NCI-H2196 treated with DMSO at 0.1 percent for 48 hours (cell line): ENCODE results near the gene SERPINA6.
"Not testable (repeated sequence)": the region's sequence is repeated elsewhere in the genome, so short reads cannot be mapped to it uniquely, and the experiment has no call there.

Source experiments
- DNase-seq: peaks from one replicate; lab custom pipeline; 2025; ENCODE audit not compliant: unreplicated experiment; lab: John Stamatoyannopoulos, UW

The SERPINA6 gene

DNA sequence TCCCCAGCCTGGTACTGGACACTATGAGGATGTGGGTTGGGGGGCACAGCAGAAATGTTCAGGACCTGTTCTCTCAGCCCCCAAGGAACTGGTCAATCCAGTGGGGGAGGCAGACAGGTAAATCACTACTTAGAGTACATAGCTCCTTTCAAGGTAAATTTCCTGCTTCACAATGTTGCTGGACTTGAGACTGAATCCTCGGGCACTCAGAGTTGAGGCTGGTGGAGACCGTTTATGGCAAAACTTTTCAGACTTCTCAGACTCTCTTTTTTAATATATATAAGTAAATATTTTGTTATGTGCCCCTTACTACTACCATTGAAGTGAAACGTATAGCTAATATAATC lies 29.6 kb downstream of the SERPINA6 start:
- DNase-seq = no peak

DNA sequence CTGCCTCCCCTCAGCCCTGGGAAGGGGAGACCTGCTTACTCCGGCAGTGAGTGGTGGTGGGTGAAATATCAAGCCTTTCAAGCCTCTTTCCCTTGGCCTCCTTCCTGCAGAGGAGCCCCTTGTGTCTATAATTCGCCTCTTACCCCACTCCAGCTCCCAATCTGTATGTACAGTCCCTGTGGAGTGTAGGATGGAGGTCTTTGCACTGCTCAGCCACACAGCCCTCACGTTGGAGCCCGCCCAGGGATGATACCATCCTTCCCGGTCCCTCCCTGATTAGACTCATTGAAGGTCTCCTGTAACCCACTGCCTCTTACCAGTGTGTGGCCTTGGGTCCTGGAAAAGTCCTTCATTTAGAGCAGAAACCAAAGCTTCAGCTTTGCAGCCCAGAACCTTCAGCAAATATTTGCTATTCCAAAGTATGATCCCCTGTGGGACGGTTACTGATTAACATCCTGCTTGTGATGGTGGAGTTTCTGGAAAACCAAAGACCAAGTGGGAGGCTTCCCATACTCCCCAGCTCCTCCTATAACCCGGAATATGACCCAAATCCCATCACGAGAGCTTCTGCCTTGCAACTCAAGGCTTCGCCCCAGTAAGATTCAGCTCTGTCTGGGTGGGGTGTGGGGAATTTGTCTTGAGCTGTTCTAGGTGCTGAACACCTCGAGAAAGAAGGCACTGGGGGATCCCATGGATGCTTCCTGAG lies 30.1 kb downstream of the SERPINA6 start, which contains the start of gene SERPINA10:
Gene SERPINA10, minus strand, starts transcription at position 397 of the 706 bp plus-strand sequence. CDS start 2,675 bp downstream, outside the sequence.
- DNase-seq = no peak

DNA sequence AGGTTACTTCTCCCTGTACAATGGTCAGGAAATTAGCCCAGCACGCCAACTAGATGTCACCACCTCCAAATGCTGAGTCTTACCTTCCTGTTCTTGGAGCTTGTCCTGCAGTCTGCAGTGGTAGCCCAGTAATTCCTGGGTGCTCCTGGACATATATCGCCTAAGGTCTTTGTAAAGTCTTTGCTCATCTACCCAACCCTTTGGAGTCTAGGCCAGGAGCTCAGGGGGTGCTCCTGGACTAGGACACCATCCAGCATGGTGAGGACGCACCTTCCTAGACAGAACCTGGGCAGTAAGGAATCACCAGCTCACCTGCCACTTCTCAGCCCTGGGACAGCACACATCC lies 30.6 kb downstream of the SERPINA6 start:
- DNase-seq = no peak

DNA sequence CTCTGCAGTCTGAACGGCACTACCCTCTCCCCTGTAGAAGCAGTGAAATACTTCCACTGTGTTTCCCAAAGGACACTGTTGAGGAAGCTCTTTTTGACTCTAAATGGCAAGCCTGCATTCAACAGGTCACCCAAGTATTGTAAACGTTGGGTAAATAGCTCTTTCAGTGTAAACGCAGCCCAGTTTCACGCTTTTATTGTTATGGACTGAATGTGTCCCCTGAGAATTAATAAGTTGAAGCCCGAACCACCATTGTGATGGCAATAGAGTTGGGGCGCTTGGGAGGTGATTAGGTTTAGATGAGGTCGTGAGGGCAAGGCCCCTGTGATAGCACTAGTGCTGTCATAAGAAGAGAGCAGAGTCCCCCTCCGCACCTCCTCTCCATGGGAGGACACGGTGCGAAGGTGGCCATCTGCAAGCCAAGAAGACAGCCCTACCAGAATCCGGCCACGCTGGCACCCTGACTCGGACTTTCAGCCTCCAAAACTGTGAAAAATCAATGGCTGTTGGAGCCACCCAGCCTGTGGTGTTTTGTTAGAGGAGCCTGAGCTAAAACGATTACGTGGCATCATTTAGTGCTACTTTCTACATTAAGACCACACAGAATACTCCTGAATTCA lies 31.1 kb downstream of the SERPINA6 start:
- DNase-seq = no peak

DNA sequence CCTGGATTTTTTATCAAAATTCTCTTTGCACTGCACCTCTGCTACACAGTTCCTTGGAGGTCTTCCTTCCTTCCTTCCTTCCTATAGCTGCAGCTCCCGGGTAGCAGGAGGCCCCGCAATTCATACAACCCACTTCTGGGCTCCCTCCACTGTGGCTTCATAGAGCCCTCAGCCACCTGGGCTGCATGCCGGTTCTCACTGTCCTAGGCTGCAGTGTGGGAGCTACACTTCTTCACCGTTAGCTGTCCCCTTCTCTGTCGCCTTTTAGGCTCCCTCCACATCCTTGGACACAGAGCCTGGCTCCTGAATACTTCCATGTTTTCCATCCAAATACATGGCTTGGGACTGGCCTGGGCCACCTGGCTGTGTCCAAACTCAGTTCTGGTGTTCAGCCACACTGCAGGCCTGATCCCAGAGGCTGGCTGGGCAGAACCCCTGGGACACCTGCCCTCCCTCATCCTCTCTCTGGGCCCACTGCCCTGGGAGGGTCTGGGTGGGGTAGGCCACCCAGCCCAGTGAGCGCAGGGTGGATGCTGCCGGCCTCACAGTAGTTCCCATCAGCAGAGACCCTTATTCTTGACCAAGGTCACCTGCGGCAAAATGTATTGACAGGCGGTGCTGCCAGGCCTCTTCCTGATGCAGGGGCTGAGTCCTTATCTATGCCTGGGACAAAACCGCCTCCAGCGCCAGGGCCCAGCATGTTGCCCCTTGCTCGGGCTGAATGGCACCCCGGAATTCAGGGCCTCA lies 31.8 kb downstream of the SERPINA6 start:
- no peak for DNase-seq

DNA sequence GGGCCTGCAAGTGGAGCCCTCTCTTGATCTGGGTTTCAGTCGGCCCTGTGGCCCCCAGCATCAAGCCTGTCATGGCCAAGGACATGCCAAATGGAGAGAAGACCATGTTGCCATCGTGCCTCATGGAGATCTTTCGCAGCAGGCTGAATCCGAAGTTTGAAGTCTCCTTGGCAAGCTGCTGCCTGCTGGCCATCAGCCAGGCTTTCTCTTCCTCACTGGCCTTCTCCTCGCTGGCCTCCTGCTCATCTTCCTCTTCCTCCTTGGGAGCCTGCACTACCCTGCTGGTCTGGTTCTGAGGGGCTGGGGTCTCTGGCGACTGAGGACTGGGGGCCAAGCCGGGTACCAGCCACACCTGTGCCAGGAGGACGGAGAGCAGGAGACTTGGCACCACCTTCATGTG lies 32.9 kb downstream of the SERPINA6 start:
- no peak for DNase-seq

DNA sequence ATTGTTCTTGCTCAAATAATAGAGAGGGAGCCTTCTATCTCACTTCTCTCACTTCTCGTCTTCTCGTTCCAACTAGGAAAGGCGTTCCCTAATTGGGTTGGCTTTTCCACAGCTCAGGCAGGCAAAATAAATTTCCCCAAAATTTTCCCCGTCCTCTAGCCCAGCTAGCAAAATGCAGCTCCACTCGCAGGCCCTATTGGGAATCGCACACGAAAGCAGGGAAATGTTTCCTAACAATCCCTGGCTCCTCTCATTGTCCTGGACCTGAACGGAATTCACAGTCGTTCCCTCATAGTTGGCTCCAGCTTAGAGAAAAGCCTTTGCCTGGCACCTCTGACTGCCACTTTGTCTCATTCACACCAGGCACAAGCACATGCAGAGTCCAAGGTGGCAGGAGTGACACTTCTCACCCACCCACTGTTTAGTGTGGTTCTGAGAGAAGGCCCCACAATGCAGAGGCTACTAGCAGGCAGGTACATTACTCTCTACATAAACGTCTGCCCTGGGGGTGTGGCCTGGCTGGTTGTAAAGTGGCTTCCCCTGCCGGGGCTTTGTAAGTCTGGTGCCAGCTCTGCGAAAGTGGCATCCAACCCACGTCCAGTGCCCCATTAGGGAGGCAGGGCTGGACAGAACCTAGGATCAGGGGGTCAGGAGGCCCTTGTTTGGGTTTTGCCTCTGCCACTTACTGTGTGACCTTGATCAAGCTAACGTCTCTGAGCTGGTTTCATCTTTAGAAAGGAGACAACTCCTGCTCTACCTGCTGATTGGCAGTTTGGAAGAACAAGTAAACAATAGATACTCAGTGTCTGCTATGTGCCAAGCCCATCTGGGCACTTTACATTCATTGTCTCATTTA lies 34.3 kb downstream of the SERPINA6 start:
- DNase-seq = no peak

DNA sequence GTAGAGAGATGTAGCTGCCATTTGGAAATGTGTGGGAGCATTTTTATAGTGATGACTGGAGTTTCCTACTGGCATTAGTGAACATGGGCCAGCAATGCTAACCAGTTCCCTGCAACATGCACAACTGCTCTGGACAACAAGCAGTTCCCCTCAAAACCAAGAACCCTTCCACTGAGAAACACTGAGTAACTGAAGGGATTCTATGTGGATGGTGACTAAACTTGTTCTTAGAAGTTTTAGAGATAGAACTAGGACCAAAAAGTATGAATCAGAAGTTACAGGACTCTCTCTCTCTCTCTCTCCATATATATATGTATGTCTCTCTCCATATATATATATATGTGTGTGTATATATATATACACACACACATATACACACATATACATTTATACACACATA lies 38.0 kb downstream of the SERPINA6 start:
- DNase-seq = no peak

DNA sequence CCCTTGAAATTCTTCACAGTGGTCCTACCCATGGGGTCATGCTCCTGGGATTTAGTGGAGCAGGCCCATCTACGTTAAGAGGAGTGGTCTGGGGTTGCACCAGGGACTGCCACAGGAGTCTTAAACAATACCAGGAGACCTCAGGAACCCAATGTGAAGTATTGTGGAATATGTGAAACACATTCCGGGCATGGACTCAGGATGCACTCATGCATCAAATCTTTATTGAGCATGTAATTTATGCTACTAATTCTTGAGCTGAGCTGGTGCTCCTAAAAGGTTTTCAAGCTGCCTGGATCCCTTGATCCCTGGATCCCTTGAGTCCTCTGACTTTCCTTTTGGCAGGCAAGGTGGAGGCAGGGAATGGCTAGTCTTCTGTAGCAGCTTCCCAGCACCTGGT lies 38.9 kb downstream of the SERPINA6 start:
- no peak for DNase-seq

DNA sequence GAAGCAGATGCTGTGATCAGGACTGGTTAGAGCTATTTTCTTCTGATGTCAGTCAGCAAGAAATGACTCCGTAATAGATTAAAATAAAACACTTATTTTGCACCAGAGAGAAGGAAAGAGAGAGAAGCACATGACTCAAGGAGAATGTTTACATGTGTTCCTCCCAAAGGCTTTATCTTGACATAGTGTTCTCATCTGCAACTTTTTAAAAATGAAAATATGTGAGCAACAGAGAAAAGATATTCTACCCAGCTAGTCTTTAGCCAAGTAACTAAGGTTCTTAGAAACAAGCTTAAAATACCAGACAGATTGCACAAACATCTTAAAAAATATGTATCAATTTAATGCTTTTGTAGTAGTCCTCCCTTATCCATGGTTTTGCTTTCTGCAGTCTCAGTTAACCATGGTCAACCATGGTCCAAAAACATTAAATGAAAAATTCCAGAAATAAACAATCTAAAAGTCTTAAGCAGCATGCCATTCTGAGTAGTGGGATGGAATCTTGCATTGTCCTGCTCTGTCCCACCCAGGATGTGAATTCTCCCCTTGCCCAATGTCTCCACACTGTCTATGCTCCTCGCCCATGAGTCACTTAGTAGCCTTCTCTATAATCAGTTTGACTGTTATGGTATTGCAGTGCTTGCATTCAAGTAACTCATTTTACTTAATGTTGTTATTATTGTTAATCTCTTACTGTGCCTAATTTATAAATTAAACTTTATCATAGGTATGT lies 40.0 kb downstream of the SERPINA6 start:
- no peak for DNase-seq

DNA sequence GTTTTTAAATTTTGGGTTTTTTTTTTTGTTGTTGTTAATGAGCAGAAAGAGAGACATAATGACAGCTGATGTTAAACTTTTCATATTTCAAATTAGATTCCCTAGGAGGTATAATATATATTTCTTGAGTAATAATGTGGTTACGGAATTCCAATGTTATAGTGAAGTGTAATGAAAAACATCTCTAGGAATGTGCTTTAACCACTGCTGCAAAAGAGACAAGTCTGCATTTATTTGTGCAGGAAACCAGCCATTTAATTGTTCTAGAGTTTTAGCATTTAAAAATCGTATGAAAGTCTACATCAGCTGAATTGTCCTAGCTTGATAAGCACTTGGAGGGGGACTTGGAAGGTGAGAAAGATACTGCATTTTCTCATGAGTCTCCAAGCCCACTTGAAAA lies 44.4 kb downstream of the SERPINA6 start:
- DNase-seq = no peak

DNA sequence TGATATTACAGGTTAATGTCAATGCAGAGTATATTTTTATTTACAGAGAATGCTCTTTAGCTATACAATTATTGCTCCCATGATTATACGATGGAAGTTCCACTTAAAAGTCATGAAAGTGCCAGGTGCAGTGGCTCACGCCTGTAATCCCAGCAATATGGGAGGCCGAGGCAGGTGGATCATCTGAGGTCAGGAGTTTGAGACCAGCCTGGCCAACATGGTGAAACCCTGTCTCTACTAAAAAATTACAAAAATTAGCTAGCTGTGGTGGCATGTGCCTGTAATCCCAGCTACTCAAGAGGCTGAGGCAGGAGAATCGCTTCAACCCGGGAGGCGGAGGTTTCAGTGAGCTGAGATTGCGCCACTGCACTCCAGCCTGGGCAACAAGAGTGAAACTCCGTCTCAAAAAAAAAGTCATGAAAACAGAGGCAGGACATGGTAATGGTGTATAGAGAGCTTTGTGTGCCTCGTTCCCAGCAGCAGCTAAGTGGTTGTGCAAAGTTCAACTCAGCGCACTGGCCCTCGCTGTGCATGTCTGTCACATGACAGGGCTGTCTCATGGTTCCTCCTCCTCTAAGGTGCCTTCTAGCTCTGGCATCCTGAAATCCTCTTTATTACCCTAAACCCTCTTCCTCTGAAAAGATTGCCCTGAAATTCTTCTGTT lies 46.1 kb downstream of the SERPINA6 start:
- not testable (repeated sequence) for DNase-seq

DNA sequence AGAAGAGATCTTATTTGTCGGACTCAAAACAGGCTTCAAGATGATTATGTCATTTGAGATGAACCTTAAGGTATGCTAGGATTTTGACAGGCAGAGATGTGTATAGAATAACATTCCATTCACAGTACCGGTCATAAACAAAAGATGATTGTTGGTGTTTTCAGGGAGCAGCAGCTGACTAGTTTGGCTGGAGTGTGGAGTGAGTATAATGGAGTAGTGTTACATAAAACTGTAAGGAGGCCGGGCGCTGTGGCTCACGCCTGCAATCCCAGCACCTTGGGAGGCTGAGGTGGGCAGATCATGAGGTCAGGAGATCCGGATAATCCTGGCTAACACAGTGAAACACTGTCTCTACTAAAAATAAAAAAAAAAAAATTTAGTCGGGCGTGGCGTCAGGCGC lies 54.0 kb downstream of the SERPINA6 start:
- no peak for DNase-seq

DNA sequence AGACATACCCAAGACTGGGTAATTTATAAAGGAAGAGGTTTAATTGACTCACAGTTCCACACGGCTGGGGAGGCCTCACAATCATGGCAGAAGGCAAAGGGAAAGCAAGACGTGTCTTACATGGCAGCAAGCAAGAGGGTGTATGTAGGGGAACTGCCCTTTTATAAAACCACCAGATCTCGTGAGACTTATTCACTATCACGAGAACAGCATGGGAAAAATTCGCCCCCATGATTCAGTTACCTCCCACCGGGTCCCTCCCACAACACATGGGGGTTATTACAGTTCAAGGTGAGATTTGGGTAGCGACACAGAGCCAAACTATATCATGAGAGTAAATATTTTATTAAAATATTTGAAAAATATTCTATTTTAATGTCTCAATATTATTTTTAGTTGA lies 54.6 kb downstream of the SERPINA6 start:
- DNase-seq = not testable (repeated sequence)

DNA sequence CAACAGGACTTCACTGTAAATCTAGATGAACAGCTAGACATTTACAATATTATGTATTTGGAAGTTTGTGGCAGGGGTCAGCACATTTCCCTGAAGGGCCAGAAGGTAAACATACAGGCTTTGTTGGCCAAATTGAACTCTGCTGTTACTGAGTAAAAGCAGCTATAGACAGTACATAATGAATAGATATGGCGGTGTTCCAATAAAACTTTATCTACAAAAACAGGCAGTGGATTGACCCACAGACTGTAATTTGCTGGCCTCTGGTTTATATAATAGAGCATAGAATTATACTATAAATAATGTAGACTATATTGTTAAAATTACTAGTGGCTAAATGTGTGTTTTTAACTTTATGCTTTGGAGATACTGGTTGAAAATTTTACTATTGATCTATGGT lies 55.8 kb downstream of the SERPINA6 start:
- DNase-seq = no peak

DNA sequence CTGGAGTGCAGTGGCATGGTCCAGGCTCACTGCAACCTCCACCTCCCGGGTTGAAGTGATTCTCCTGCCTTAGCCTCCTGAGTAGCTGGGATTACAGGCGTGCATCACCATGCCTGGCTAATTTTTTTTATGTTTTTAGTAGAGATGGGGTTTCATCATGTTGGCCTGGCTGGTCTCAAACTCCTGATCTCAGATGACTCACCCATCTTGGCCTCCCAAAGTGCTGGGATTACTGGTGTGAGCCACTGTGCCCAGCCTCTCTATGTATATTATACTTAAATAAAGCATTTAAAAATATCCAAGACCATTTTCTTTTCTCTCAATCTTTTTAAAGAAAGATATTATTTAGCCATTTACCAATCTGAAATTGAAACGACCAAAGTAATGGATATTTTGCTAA lies 58.9 kb downstream of the SERPINA6 start:
- DNase-seq = not testable (repeated sequence)
